DMS 273 treated with DMSO at 0.1 percent for 48 hours (cell line): ENCODE data around the gene SEC62.

Experiments used
- DNase-seq: peaks from one replicate; lab custom pipeline; 2025; lab: John Stamatoyannopoulos, UW

Gene SEC62

DNA sequence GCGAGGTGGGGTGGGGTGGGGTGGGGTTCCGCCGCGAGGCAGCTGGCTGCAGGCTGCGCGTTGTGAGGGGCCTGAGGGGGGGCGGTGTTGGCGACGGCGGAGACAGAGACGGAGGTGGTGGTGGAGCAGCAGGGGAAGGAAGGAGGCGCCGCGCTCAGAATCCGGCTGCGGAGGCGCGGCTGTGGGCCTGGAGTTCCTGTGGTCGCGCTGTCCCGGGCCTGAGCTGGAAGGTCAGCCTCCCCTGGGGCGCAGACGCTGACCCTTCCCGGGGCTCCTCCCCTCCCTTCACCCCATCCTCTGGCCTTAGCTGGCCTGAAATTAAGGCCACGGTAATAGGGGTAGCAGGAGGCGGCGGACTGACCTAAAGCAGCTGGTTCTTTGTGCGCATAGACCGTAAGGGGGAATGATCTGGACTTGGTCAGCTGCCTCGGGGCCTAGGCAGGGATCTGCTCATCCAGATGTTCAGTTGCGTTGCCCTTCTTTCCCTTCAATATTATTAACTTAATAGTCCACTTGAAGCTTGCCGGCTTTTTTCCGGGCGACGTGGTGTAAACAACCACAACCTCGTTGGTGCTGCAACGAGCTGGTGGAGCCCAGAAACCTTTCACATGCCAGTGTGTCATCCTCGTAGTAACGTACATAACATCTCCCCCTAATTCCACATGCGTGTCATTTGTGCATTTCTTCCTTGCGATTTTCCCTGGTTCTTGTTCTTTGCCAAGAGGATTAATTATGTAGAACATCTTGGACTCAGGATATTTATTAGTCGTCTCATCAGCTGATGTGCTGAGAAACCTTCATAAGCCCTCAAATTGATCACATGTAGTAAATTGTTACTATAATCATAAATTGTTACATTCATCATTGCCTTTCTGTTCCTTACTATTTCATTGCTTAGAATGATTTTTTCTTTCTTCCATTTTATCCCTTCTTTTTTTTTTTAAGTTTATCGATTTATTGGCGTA lies 626 bp downstream of the SEC62 start:
- peak; percentile 54 for DNase-seq

DNA sequence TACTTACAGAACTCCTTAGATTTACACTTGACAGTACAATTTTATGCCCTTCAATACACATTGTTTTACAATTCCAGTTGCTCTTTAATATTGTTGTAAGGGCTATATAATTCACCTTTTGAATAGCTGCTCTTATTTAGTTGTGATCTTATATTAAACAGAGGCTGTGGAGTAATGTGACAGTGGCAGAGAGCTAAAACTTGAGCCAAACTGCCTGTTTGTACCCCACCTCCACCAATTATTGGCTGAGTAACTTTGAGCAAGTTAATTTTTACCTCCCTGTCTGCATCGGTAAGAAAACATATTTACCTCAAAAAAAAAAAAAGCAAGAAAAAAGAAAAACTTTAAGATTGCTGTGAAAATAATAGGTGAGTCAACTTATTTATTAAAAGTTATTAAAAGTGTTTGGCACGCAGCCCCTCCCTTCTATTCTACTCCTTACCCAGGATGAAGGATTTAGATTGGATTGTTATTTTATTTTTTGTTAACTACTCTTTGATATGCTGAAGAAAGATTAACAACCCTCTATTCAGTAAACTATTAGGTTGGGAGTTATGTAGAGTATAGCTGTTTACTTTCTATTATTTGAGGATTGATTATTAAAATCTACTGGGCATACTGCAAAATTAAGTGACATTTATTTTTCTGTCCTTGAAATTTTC lies 1.7 kb downstream of the SEC62 start:
- no peak for DNase-seq

DNA sequence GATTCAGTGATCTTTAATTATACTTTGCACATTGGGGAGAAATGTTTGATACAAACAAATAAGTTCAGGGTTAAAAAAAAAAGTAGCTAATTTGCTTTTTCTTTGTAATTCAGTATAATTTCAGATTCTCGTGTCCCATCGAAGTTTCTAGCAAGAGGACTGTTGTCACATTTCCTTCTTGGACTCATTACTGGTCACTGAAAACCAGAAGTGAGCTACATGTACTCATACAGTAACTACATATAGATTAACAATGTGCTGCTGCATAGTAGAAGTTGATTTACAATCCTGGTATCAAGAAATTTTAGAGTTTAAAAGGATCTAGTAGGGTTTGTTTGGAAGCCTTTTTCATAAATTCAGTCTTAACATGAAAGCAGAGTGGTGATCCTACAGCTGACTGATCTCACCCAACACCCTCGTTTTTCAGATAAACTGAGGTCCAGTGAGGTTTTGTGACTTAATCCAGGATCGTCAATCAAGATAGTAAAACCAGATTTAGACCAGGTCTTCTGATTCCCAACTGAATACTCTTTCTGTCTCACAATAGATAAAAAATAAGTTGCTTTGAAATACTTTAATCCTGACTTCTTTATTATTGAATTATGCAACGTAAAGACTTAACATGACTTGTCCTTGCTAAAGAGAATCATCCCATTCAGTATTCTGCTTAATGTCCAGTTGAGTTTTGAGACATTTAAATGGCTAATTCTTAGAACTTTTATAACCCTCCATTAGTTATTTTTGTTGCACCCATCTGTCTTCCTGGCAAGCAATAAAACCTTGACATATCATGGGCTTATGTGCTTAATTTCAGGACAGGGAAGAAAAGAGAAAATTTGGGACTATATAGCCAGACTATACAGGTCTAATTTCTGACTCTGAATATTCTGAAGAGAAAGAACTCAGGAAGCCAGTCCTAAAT lies 2.8 kb downstream of the SEC62 start:
- DNase-seq: no peak

DNA sequence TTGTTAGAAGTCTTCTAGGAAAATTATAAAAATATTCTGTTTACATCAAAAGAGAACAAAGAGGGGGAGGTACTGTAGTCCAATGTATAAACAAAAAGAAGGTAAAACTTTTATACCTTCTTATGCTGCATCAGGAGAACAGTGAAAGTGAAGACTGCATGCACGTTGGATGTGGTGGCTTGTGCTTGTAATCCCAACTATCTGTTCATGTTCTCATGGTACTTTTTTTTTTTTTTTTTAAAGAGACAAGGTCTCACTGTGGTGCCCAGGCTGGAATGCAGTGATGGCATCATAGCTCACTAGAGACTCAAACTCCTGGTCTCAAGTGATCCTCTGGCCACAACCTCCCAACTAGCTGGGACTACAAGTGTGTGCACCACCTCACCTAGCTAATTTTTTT lies 4.2 kb downstream of the SEC62 start:
- no peak for DNase-seq

DNA sequence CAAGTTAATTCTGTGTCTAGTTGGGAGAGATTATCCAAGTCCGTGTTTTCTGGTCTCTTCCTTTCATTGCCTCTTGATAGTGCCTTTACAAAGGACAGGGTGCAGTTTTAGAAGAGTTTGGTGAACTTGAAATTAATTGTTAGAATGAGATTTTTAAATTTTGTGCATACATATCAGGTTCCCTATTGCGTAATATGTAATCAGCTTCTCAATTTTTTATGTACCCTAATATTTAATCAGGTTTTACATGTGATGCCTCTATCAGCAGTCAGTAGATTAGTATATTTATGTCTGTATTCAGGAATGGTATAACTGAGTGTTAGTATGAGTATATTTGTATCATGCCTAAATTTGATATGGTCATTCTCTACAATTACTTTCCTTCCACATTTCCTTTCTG lies 4.9 kb downstream of the SEC62 start:
- no peak for DNase-seq

DNA sequence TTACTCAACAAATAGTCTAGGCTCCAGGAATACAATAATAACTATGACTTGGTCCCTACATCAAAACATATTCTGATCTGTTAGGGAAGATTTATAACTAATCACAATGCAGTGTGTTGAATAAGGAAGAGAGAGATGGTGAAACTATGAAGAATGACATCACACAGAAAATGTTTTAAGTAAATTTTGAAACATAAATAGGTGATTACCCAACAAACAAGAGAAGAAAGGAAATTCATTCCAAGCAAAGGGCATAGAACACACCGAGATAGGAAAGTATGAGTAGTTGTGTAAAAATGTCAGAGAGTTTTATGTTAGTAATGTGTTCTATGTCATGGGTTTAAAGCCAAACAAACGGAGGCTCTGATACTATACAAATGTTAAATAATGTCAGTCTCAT lies 13.4 kb downstream of the SEC62 start:
- DNase-seq: no peak

DNA sequence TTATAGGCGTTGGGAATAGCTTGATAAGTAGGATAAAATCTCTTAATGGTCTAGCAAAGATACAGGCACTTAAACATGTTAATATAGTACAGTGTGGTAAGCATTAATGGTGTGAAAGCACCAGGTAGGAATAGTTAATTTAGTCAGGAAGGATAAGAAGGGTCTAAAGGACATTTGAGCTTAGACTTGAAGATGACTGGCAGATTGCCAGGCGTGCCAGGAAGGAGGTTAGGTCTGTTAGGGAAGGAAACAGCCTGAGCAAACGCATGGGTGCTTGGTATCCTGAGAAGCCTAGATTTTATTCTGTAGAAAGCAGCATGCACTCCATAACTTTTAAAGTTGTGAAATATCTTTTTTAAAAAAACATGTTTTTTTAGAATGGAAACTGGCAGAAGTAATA lies 17.7 kb downstream of the SEC62 start:
- no peak for DNase-seq

DNA sequence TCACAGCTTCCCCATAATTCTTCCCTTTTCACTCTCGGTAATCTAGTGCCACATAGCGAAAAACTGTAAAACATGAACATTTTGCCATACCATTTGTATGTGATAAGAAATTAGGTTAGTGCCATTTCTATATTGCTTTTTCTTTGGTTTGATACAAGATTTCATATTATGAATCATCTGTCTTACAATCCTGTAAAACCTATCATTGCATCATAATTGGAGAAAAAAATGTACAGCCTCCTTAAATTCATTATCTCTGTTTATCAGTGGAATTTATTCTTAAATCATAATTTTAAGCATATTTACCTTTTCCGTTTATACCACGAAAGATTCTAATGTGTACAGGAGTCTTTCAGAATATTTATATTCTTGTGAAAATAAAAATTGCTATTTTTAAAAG lies 23.8 kb downstream of the SEC62 start:
- no peak for DNase-seq

DNA sequence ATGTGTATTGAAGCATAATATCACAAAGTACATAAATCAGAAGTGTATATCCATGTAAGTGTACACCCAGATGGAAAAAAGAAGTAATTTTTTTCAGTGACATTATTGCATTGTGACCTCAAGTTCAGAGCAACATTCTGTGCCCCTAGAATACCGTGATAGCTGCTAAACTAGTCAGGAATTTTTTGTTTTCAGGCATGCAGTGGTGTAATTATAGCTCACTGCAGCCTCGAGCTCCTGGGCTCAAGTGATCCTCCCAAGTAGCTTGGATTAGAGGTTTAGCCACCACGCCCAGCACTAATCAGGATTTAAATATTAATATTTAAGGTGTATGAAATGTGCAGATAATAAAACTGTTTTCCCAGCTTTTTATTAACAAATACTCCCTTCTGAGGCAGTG lies 25.5 kb downstream of the SEC62 start:
- no peak for DNase-seq

DNA sequence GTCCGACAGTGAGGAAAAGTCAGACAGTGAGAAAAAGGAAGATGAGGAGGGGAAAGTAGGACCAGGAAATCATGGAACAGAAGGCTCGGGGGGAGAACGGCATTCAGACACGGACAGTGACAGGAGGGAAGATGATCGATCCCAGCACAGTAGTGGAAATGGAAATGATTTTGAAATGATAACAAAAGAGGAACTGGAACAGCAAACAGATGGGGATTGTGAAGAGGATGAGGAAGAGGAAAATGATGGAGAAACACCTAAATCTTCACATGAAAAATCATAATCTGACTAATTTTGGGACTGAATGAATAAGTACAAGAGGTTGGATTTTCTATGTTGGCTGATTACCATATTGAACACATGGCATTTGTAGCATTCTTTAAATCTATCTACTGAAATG lies 26.2 kb downstream of the SEC62 start:
- DNase-seq: no peak

DNA sequence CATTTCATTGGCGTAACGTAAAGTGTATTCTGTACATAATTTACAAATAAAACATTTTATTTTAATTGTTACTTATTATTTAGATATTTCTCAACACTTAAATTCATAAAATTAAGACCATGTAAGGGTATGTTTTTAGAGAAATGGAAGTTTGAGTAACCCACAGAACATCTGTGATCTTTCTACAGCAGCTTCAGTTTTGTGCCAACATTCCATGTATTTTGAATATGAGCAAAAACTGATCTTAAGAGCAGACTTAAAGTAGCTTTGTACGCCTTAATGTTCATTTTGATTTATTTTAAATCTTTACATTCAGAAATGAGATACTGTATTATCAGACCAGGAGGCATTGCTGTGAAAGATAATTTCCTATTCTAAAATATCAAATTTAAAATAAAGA lies 27.2 kb downstream of the SEC62 start:
- no peak for DNase-seq

DNA sequence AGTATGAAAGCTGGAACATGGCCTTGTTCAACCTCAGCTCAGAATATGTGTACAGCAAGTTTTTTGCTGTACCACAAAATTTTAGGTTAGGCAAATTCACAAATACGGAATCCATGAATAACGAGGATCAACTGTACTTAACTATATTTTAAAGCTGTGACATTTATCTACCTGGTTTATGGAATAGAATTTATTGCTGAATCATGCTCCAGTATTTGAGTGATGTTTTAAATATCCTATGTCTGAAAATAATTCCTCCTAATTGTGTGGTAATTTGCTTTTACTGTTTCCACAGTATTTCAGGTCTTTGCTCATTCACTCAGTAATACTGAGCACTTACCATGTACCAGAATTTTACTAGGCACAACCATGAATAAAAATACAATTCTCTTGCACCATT lies 29.5 kb downstream of the SEC62 start:
- no peak for DNase-seq

DNA sequence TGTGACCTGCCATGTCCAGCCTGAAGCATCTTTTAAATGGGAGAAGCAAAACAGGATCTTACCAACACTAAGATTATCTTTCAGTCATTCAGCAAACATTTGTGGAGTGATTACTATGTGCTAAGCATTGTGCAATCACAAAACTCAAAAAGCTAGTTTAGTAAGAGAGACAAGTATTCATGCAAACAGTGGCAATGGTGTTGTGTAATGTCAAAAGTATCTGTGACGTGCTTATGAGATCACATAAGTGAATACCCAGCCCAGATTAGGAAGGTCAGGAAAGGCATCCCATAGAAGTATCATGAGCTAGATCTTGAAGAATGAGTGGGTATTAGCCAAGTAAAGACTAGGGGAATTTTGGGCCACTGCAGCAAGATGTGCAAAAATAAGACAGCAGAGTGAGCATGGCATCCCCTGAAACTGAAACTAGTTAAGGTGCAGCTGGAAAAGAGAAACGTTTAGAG lies 32.1 kb downstream of the SEC62 start:
- DNase-seq: no peak

DNA sequence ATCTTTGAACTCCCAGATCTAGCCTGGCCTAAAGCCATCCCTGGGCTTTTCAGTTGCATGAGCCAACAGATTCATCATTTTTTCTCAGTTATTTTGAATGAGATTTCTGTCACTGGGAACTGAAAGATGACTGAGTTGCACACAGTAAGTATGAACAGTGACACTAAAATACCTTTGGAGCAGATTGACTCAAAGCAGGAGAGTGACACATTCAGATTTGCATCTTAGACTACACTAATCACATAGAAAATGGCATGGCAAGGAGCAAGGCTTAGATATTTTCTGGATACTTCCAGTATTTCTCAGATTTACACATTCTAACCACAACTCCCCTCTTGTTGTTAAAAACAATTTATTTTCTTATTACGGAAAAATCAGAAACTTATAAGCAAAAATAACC lies 32.8 kb downstream of the SEC62 start:
- no peak for DNase-seq

DNA sequence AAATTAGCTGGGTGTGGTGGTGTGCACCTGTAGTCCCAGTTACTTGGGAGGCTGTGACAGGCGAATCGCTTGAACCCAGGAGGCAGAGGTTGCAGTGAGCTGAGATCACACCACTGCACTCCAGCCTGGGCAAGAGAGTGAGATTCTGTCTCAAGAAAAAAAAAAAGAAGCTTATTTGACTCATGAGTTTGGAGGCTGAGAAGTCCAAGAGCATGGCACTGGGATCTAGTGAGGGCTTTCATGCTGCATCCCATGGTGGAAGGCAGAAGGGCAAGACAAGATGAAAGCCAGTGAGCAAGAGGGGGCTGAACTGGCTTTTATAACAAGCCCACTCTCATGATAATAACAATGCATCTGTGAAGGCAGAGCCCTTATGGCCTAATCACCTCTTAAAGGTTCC lies 33.4 kb downstream of the SEC62 start:
- no peak for DNase-seq

DNA sequence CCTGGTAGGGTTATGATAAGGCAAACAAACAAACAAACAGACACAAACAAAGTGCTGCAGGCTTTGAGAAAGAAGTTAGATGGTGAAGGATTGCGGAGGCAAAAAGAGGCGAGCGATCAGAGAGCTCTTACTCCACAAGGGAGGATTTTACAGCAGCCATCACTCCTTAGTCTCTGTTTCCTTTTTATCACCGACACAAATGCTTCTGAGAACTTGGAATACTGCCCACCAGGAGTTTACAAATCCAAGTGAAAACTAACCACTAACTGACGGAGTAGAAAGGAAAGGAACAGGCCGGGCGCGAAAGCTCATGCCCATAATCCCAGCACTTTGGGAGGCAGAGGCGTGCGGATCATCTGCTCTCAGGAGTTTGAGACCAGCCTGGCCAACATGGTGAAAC lies 35.6 kb downstream of the SEC62 start:
- no peak for DNase-seq

DNA sequence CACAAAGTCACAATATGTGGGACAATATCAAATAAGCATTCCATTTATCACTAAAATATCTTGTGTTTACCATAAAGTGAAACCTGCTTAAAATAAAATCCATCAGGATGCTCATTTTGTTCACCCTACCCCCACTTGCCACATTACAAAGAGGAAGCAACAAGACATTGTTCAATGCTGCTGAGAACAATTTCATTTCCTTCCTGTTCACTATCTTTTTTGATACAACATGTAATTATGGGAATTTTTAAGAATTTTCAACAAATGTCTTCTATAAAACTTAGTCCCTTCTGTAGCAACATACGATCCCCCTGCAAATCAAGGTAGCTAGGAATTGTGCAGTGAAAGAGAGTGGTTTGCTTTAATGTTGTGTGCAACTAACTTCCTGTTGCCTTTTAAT lies 36.3 kb downstream of the SEC62 start:
- DNase-seq: no peak

DNA sequence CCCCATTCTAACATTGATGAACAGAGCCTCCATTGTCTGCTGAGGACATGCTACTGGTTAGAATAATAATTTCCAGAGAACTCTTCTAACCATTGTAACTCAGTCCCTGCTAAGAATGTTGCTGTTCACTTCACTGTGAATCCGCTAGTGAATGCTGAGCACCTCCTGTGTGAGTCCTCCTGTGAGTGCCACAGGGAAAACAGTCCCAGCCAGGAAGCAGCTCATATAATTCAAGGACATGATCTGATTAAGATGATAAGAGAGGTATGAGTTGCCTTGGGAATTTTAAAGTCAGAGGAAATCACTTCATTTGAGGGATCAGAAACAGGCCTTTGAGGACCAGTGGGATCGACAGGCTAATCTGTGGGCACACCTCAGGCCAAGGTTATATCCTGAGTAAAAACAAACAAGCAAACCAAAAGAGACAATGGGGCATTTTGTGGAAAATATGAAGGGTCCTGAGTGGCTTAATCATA lies 37.3 kb downstream of the SEC62 start:
- no peak for DNase-seq

DNA sequence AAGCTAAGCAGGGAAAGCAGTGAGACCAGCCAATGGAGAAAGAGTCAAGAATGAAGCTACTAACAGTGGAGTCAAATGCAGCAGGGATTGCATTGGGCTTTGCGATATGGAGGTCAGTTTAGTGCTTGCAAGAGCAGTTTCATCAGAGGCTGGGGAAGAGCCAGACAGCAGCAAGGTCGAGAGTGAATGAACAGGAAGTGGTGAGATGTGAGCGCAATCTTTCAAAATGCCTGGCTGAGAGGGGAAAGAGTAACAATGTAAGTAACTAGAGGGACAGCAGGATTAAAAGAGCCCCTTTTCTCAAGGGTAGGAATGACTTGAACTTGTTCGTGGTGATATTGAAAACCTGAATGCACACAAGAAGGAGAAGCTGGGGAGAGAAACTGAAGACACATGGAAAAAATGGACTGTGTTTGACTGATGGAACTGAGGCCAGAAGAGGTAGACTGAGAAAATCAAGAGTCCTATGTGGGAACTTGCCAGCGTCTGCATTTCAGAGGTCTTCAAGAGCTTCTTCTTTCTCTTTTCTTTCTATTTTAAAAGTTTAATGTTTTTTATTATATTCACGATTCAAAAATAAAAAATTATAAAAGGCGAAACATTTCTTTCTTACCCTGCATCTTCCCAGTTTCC lies 40.5 kb downstream of the SEC62 start:
- DNase-seq: no peak

DNA sequence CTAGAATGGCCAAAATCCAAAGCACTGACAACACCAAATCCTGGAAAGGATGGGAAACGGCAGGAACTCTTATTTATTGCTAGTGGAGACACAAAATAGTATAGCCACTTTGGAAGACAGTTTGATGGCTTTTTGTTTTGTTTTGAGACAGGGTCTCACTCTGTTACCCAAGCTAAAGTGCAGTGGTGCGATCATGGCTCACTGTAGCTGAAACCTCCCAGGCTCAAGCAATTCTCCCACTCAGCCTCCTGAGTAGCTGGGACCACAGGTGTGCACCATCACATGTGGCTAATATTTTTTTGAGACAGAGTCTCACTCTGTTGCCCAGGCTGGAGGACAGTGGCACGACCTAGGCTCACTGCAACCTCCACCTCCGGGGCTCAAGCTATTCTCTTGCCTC lies 43.9 kb downstream of the SEC62 start:
- DNase-seq: no peak

DNA sequence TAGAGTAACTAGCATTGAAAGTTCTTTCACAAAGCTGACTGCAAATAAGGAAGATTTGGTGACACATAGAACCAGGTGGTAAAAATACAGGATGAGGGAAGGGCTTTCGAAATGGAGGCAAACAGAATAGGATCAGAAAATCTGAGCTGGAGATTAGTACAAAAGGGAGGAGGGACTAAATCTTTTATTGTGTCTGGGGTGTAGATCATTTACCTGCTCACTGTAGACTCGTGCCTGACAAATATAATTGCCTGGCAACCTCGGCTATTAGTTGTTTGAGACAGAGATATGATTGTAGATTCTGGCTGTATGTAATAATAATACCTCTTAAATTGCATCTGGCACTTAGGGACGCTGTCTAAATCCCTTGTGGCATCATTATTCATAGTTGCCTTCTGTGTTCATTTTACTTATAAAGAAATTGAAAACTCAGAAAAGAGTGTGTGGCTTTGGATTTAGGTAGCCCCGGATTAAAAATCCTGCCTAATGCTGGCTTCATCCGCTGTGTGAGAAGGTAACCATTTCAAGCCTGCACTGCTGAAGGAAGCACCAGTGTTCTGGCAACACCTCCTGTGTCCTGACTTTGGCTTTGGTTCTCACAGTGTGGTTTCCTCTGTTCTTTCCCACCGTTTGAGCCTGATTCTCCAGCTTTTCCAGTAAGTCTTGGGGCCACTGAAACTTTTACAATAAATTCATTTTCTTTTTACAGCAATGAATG lies 46.2 kb downstream of the SEC62 start:
- DNase-seq: no peak
